HUES64 (cell line): ENCODE measurements around the gene EFTUD2.

Experiments
- H3K27ac ChIP-seq: 2 replicates; pipeline ENCODE4 v1.7.0; 2013; ENCODE audit warnings: low read depth, low read length, inconsistent platforms
- H3K27me3 ChIP-seq: 2 replicates; pipeline ENCODE4 v1.6.1; 2013; ENCODE audit warnings: mild to moderate bottlenecking, low read length; ENCODE audit not compliant: insufficient read depth
- H3K36me3 ChIP-seq: 2 replicates; pipeline ENCODE4 v1.6.1; 2013; ENCODE audit warnings: mild to moderate bottlenecking, low read length; ENCODE audit not compliant: insufficient read depth
- H3K4me1 ChIP-seq: 2 replicates; pipeline ENCODE4 v1.6.1; 2013; ENCODE audit warnings: mild to moderate bottlenecking, low read length, moderate library complexity; ENCODE audit not compliant: insufficient read depth
- H3K4me3 ChIP-seq: 2 replicates; pipeline ENCODE4 v1.5.1; 2013; ENCODE audit warnings: mild to moderate bottlenecking, low read length, moderate library complexity
- H3K9ac ChIP-seq: 2 replicates; pipeline ENCODE4 v1.6.1; 2013; ENCODE audit warnings: mild to moderate bottlenecking, low read depth, low read length
- H3K9me3 ChIP-seq: 2 replicates; pipeline ENCODE4 v1.6.1; 2013; ENCODE audit warnings: low read depth, low read length; ENCODE audit not compliant: insufficient read depth
- WGBS: fragments of 150-250, 120-280 bp; methylation state at CpG from one replicate; pipeline ENCODE4 v1.1.7; 2013; ENCODE audit warnings: missing lambda C conversion rate; 5-methylcytosine and 5-hydroxymethylcytosine counted together

EFTUD2 gene

DNA sequence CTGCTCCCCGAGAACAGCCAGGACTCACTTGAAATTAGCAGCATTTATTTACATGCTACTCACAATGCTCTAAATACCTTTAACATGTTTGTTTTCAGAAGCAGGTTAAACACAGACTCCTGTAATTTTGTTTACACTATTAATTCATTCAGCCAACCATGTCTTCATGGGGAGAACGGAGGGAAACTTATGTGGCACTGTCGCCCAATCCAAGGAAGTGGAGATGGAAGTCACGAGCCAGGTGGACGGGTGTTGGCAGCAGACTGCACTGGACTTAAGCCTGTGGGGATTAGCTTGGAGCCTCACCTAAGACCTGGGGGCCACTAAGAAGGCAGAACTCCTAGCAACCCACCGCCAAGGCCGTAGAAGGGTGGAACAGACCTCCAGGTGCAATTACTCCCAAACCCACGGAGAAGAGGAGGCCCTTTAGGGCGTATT lies 24.9 kb upstream of the EFTUD2 start:
- H3K27me3 ChIP-seq: no peaks in the 10 kb centered on the region
- H3K9me3 ChIP-seq: no peaks in the 10 kb centered on the region
- no peak overlapping the region for H3K4me3 ChIP-seq
- peaks cover 37% of the 10 kb centered on the region for H3K36me3 ChIP-seq
- H3K27ac ChIP-seq: no peak overlapping the region
- WGBS: 88% methylated on average over 9 of the region's 9 CpGs
- H3K4me1 ChIP-seq: peaks cover 13% of the 10 kb centered on the region
- H3K9ac ChIP-seq: no peak overlapping the region

- 86% methylated on average over 19 of the region's 19 CpGs for WGBS
- Histone ChIP-seq H3K36me3 (peaks cover 24% of the 10 kb centered on the region), H3K27ac (no peak overlapping the region)
Measured at GRCh38 chr17:44922746-44923470, 23.7 kb upstream of the EFTUD2 start.

DNA sequence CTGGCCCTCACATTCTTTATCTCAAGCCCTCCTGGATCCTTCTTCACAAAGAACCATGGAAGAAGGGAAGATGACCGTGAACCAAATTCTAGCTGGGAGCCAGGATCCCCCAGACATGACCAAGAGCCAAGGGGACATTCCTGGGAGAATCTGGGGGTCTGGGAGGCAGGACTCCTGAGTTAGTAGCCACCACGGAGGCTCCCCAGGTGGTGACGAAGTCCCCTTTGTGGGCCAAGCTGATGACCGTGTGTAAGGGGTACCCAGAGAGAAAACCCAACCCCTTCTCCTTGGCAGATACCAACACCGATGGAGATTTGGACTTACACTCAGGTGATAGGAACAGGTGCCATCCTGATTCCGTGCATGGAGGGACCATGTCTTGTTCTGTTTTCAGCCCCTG lies 22.9 kb upstream of the EFTUD2 start:
- no peak overlapping the region for H3K27ac ChIP-seq
- peaks cover 13% of the 10 kb centered on the region for H3K4me1 ChIP-seq
- H3K4me3 ChIP-seq: no peak overlapping the region
- H3K9me3 ChIP-seq: no peaks in the 10 kb centered on the region
- H3K27me3 ChIP-seq: no peaks in the 10 kb centered on the region
- WGBS: 89% methylated on average over 6 of the region's 6 CpGs
- H3K36me3 ChIP-seq: peaks cover 17% of the 10 kb centered on the region
- no peak overlapping the region for H3K9ac ChIP-seq

More at GRCh38 chr17:44922746-44923470, 23.7 kb upstream of the EFTUD2 start:
- Histone ChIP-seq H3K4me1 (peaks cover 13% of the 10 kb centered on the region), H3K4me3 (no peak overlapping the region), H3K9me3 (no peaks in the 10 kb centered on the region), H3K9ac (no peak overlapping the region), H3K27me3 (no peaks in the 10 kb centered on the region)

GRCh38 chr17:44921122-44921882 lies 22.1 kb upstream of the EFTUD2 start:
- H3K4me3 ChIP-seq: no peak overlapping the region
- H3K36me3 ChIP-seq: peaks cover 8% of the 10 kb centered on the region
- H3K27me3 ChIP-seq: no peaks in the 10 kb centered on the region
- H3K4me1 ChIP-seq: peaks cover 13% of the 10 kb centered on the region
- H3K9me3 ChIP-seq: no peaks in the 10 kb centered on the region
- H3K27ac ChIP-seq: no peak overlapping the region
- no peak overlapping the region for H3K9ac ChIP-seq
- WGBS: 46% methylated on average over 11 of the region's 11 CpGs

GRCh38 chr17:44920565-44920940 lies 21.3 kb upstream of the EFTUD2 start:
- H3K9me3 ChIP-seq: no peaks in the 10 kb centered on the region
- WGBS: 77% methylated on average over 7 of the region's 7 CpGs
- H3K9ac ChIP-seq: no peak overlapping the region
- peaks cover under 1% of the 10 kb centered on the region for H3K36me3 ChIP-seq
- H3K4me3 ChIP-seq: no peak overlapping the region
- H3K4me1 ChIP-seq: peaks cover 13% of the 10 kb centered on the region
- H3K27ac ChIP-seq: no peak overlapping the region
- H3K27me3 ChIP-seq: no peaks in the 10 kb centered on the region

DNA sequence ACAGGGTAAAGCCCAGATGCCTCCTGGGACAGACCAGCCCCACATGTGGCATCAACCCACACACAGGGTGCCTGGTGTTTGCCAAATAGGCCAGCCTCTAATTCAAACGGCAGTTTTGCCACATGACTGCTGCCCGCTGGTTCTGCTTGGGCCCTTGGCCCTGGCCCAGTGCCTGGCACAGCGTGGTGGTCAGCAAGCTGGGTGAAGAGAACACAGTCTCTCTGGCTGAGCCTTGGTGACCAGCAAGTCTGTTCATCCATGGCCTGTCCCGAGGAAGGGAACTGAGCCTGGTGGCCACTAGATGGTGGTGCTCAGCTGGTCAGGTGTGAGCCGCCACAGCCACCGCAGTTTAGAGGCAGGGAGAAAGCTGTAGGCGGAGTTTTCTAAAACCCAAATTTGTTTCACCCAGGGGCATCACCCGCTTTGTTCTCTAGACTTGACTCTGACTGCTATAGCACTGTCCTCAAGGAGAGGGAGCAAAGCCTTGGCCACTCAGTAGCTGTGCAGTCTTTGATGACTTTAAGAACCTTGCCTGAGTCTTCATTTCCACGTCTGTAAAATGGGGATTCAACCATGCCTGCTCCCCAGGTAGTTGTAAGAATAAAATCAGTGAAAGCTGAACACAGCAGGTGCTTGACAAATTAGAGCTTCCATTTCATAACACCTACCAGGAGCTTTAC lies 20.8 kb upstream of the EFTUD2 start:
- no peaks in the 10 kb centered on the region for H3K27me3 ChIP-seq
- H3K36me3 ChIP-seq: no peaks in the 10 kb centered on the region
- WGBS: 18% methylated on average over 9 of the region's 9 CpGs
- H3K9me3 ChIP-seq: no peaks in the 10 kb centered on the region
- H3K4me1 ChIP-seq: peaks cover 13% of the 10 kb centered on the region
- H3K4me3 ChIP-seq: no peak overlapping the region
- H3K27ac ChIP-seq: no peak overlapping the region
- no peak overlapping the region for H3K9ac ChIP-seq

DNA sequence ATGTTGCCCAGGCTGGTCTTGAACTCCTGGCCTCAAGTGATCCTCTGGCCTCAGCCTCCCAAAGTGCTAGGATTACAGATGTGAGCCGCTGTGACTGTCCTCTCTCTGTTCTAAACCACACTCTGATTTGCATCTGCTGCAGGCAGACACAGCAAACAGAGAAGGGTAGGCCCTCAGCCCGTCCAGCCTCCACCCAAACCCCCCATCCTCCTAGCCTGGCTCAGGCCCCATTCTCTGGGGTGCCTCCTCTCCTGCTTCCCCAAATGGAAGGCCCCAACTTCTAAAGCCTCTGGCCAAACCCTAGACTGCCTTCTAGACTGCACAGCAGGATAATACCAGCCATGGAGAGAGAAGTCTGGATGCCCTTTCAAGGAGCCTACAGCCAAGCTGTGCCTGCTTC lies 20.2 kb upstream of the EFTUD2 start:
- H3K27ac ChIP-seq: no peak overlapping the region
- no peaks in the 10 kb centered on the region for H3K36me3 ChIP-seq
- WGBS: 83% methylated on average over 2 of the region's 2 CpGs
- no peak overlapping the region for H3K4me3 ChIP-seq
- no peaks in the 10 kb centered on the region for H3K9me3 ChIP-seq
- peaks cover 13% of the 10 kb centered on the region for H3K4me1 ChIP-seq
- no peaks in the 10 kb centered on the region for H3K27me3 ChIP-seq
- no peak overlapping the region for H3K9ac ChIP-seq

GRCh38 chr17:44918006-44918405 lies 18.8 kb upstream of the EFTUD2 start:
- no peaks in the 10 kb centered on the region for H3K9me3 ChIP-seq
- H3K36me3 ChIP-seq: no peaks in the 10 kb centered on the region
- H3K4me3 ChIP-seq: no peak overlapping the region
- H3K27ac ChIP-seq: no peak overlapping the region
- WGBS: 87% methylated on average over 2 of the region's 2 CpGs
- H3K9ac ChIP-seq: no peak overlapping the region
- peaks cover 8% of the 10 kb centered on the region for H3K27me3 ChIP-seq
- peaks cover 13% of the 10 kb centered on the region for H3K4me1 ChIP-seq

DNA sequence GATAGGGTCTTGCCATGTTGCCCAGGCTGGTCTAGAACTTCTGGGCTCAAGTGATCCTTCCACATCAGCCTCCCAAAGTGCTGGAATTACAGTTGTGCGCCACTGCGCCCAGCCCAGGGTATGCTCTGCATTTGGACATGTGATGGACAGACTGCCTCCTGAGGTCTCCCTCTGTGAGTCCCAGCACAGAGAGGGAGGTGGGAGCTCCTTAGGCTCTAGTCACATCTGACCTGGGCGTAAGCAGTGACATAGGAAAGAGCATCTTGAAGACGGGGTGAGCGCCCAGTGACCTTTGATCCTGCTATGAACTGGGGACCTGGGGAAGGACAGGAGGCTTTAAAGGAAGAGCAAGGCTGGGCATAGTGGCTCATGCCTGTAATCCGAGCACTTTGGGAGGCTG lies 18.2 kb upstream of the EFTUD2 start:
- H3K27ac ChIP-seq: no peak overlapping the region
- WGBS: 91% methylated on average over 6 of the region's 6 CpGs

GRCh38 chr17:44916781-44917241 lies 17.6 kb upstream of the EFTUD2 start:
- peaks cover 13% of the 10 kb centered on the region for H3K4me1 ChIP-seq
- H3K4me3 ChIP-seq: no peak overlapping the region
- no peak overlapping the region for H3K9ac ChIP-seq
- H3K9me3 ChIP-seq: no peaks in the 10 kb centered on the region
- H3K27ac ChIP-seq: no peak overlapping the region
- H3K27me3 ChIP-seq: peaks cover 20% of the 10 kb centered on the region
- WGBS: 85% methylated on average over 9 of the region's 10 CpGs
- H3K36me3 ChIP-seq: no peaks in the 10 kb centered on the region

More for the DNA sequence above, 18.2 kb upstream of the EFTUD2 start:
- Histone ChIP-seq H3K4me1 (peaks cover 13% of the 10 kb centered on the region), H3K9ac (no peak overlapping the region), H3K27me3 (peaks cover 13% of the 10 kb centered on the region), H3K36me3 (no peaks in the 10 kb centered on the region), H3K4me3 (no peak overlapping the region), H3K9me3 (no peaks in the 10 kb centered on the region)
